Cardiac septum (tissue), 1 donor: ENCODE results near the gene BCAT1. TPM values are rescaled to one million over a fixed set of nuclear protein-coding genes. Genes with fewer than 3 reads are reported as not detected.
"Not testable (repeated sequence)": the region's sequence is repeated elsewhere in the genome, so short reads cannot be mapped to it uniquely, and the experiment has no call there.

Experiments
- DNase-seq: peaks from one replicate; pipeline ENCODE4 v3.0.0-alpha.2; 2020; ENCODE audit warnings: low spot score
- intact Hi-C: fragments of 100-400 bp; cut with DNase I; formaldehyde crosslinking; loops from one replicate; pipeline ENCODE4 v1.14.0; 2022
- total RNA-seq: library from RNA; stranded (reverse); fragmentation: NEBNext Ultra II Directional; extraction: Animal tissue kit (Norgen Biotek cat#: 25700); gene quantifications from one replicate; pipeline ENCODE4 v1.2.1, GENCODE V29; 2021
- donor health status: DM: no; HTN: no; CAD: no.

The BCAT1 gene
- total RNA-seq, 1 donor from 2014 or later, result 3.5 TPM

DNA sequence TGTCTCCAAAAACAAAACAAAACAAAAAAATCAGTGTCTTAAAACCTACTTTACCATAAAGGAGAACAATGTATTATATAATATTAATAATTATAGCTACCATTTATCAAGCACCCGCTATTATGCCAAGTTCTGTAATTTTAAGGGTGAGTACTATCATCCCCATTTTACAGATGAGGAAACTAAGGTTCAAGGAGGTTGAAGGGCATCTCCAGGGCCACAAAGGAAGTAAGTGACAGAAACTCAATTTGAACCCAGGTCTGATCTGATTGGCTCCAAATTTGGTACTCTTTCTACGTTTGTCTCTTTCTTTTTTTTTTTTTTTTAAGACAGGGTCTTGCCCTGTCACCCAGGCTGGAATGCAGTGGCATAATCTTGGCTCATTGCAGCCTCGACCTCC, 115.4 kb downstream of the BCAT1 start:
- DNase-seq, result no peak
- intact Hi-C loops, result no loop called here

DNA sequence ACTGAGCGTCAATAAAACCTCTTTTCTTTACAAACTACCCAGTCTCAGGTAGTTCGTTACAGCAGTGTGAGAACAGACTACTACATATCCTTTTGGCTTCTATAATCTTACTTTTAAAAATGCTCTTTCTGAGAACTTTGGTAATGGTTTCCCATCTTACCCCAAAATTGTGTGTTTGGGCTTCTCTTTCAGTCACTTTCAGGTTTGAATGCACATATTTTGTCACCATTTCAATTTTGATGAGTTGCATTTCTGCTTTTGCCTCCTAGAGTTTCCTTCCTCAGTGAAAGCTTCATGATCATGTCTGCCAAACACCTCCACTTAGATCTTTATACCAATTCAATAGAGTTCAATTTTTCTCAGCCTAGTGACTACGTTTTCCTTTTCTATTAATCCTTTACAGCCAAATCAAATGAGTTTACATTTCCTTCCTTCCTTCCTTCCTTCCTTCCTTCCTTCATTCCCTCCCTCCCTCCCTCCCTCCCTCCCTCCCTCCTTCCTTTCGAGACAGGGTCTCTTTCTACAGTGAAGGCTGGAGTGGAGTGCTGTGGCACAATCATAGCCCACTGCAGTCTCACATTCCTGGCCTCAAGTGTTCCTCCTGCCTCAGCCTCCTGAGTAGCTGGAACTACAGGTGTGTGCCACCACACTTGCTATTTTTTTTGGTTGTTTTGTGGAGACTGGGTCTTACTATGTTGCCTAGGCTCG, 124.9 kb downstream of the BCAT1 start:
- intact Hi-C loops, result no loop called here
- no peak for DNase-seq

DNA sequence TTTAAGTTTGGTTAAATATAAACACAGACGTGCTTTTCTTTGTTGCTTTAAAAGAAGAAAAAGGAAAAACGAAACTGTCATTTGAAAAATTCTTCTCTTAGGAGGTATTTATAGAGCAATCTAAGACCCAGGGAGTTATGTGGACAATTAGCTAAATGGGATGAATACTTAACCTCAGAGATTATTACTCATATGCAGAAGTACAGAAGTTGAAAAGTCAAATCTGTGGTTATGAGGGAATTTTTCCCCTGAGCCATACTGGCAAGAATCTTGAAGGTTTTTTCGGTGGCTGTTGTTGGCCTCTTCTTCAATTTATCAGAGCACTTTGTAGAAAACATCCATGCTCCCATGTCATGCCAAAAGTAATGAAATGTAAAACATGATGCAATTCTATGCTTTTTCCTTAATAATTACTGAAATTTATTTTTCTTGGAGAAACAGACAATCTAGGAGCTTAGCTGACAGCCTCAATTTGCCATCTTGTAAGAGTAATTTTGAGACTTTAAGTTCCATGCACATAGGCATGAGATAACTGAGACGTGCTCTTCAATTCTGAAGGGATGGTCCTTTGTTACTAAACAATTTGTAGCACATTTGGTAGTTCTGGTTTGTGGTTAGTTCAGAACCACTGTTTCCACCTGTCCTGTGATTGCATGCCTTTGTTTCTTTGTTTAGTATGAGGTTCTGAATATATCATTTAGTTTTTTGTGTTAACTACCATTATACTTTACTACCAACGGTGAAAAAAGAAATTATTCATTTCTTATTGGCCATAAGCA, 126.6 kb downstream of the BCAT1 start:
- intact Hi-C loops, result no loop called here
- DNase-seq, result no peak

DNA sequence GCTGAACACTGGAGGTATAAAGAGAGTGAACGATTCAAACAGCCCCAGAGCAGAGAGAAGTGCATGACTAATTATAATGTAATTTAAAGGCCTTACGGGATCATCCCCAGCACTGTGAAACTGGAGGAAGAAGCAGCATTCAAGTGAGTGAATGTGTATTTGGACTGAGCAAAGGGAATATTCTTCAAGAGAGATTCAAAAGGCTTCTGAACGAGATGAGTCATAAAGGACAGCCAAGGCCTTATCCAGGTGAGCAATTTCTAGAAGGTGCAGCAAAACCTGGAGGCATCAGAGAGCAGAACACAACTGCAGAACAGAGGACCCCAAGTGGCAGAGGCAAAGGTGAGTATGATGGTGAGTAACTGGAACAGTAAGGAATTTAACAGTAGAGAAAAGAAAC, 127.2 kb downstream of the BCAT1 start:
- intact Hi-C loops, result no loop called here
- DNase-seq, result no peak

DNA sequence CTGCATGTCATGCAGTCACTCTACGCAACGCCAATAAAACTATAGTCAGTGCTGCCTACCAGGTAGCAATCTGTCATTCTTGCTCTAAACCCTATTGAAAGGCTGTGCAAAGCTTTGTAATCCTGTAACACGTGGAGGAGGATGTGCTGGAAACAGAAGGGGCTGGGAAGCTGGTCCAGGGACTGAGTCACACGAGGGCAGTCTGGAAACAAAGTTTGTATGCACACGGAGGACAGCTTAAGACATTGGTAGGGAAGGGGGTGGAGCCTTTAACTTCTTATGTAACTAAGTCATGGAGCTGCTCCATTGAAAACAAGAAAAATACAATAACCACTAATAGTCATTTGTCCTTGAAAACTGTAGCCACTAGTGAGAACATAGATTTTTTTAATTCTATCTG, 128.0 kb downstream of the BCAT1 start:
- DNase-seq, result no peak
- intact Hi-C loops, result no loop called here

DNA sequence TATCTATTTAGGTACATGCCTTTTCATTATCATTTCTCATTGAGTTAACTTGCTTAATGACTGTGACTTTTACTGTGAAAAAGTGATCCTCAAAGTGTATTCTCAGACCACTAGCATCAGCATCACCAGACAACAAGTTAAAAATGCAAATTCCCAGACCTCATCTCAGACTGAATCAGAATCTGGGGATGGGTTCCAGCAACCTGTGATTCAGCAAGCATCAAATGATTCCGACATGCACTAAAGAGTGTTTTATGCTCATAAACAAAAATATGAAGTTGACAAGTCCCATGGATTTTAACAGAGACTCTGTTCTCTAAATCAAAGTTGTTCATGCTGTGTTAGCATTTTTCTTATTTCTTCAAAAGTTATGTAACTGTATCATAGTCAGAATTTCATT, 130.6 kb downstream of the BCAT1 start:
- intact Hi-C loops, result no loop called here
- no peak for DNase-seq

DNA sequence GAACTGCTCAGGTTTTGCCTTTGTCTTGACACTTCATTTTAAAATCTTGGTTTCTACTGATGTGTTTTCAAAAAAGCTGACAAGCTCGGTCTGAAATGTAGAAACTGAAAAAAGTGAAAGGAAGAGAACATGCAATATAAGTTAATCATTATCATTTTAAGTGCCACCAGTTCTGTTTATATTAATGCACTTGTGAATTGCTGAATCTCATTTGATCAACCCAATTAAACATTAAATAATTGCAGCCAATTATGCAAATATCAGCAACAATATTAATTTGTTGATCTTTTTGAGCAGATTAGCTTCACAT, 133.8 kb downstream of the BCAT1 start:
- intact Hi-C loops, result no loop called here
- DNase-seq, result no peak

DNA sequence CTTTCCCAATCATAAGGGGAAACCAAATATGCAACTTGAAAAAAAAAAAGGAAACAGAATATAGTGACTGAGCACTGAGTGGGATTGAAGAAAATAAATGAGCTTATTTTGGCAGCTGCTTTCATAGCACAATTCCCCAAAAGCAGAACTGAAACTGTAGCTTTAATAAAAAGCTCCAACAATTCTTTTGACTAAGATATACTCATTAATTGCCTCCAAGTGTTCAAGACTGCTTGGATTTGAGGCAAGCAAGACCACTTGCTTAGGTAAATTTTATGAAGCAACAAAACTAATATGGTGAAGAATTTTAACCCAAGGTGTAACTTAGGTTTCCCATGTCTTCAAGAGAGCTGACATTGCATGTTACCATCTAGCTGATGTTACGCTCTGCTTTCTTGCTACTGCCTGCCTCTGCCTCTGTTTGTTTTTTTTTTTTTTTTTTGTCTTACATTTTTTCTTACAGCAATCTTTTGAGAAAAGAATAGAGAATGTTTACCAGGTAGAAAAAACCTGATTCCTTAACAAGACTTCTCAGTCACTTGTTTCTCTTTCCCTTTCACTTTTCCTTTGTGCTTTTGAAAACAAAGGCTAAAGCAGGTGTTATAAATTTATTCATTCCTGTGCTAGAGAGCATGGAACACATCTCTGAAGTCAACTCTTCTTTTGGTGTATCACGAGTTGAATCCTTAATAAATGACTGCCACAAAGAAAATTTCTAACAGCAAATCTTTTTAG, 134.4 kb downstream of the BCAT1 start:
- intact Hi-C loops, result no loop called here

DNA sequence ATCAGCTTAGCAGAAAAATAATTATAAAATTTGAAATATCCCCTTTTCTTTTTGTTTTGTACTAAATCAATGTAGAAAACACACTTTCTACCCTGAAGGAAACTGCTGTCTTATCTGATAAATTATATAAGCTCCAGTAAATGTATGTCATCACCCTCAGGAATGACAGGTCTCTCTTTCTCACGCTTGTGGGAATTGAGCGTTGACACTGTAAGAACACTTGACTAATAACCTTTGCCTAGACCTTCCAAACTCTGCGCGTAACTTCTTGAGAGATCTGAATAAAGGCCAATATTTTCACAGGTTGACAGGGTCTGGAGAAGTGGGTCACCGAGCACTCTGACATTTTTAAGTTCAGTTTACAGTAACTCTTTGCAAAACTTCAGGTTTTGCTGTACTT, 138.5 kb downstream of the BCAT1 start:
- intact Hi-C loops, result no loop called here
- DNase-seq, result no peak

More for the DNA sequence above, 134.4 kb downstream of the BCAT1 start:
- DNase-seq, result no peak

DNA sequence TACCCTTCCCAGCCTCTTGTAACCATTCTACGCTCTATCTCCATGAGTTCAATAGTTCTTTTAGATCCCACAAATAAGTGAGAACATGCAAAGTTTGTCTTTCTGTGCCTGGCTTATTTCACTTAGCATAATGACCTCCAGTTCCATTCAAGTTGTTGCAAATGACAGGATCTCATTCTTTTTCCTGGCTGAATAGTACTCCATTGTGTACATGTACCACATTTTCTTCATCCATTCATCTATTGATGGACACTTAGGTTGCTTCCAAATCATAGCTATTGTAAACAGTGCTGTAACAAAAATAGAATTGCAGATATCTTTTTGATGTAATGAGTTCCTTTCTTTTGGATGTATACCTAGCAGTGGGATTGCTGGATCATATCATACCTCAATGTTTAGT, 139.6 kb downstream of the BCAT1 start:
- intact Hi-C loops, DNase-seq: not testable (repeated sequence)

DNA sequence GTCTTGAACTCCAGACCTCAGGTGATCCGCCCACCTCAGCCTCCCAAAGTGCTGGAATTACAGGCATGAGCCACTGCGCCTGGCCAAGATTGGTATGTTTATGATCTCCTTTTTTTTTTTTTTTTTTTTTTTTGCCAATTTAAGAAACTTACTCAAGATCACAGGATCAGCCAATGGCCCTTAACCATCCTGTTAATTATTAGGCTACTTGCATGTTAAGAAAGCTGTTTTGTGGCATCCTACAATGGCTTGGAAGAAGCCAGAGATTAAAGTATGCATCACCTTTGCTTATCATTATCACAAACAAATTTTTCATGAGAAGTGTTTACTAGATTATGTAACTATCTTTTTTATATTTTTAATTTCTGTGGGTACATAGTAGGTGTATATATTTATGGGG, 140.2 kb downstream of the BCAT1 start:
- DNase-seq, result no peak
- intact Hi-C loops, result no loop called here

DNA sequence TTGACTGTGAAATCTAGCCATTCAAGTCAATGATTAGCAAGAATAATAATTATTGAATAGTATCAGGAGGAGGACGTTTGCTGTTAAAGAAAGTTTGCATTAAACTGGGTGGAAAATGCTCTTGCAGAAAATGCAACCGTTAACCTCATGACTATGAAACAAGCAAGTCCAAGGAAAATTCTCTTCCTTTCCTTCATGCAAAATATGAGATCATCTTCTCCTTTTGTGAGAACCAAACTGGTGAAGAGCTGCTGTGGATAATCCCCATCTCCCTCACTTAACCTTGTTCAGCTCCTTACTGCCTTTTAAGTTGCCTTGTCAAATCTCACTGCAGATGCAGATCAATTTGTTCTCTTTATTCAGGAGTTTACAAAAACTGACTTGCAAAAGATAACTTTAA, 142.5 kb downstream of the BCAT1 start:
- intact Hi-C loops, result no loop called here
- DNase-seq, result no peak

DNA sequence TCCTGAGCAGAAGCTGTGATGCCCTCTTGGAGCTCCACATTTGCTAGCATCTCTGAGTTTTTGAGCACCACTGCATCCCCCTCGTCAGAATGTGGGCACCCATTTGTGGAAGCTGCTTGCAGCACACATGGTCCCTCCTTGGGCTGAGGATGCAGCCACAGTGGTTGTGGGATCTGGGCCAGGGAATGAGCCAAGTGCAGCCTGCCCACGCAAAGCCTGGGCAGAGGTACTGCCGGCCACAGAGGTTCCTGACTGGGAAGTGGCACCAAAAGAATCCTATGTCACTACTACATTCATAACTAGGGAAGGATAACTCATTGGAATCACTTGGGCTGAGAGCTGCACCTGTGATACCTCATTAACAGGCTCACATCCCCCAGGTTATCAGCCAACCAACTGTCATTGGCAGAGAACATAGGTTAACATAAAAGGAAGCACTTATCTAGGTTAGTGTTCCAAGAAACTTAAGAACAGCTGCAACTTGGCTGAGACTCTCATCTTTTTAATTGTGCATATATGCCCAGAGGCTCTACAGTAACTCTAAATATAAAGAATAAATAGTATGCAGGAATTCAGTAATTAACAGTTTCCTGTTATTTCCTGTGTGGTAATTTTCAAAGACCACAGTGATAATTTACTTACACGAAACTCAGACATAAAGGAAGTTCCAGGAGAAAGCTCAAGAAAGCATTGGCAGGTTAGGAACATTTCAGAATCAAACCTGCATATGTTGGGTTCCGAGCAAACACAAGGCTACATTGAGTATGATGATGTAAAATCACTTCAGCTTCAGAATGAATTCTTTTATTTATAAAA, 145.3 kb downstream of the BCAT1 start:
- intact Hi-C loops, result no loop called here
- no peak for DNase-seq

DNA sequence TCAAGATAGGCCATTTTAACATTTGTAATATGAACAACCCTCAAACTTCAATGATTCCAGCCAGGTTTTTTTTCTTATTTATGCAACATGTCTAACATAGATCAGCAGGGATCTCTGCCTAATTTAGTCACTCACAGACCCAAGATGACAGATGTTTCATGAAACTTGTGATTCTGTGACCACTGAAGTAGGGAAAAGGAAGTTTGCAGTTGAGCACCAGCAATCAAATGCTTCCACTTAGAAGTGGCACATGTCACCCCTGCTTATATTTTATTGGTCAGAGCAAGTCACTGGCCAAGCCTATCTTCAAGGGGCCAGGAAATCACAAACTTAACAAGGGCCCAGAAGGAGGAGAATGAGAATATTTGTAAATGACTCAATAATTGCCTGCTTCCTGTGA, 150.6 kb downstream of the BCAT1 start:
- DNase-seq, result no peak
- intact Hi-C loops, result no loop called here

DNA sequence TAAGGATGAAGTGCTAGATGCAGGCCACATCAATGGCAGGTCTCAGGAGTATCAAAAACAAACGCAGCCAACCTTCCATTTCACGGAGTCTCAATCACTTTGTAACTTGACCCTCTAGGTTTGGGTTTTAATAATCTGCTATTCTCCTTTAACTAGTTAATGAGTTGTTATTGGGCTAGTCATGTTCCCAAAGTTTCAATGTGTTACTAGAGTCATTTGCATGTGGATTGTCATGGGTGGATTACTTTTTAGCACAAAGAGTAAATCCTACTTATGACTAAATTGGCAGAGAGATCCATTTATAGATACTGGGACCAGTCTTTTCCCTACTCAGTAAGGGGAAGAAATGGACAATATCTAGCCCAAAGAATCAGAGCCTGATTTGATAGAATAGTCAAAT, 151.0 kb downstream of the BCAT1 start:
- intact Hi-C loops, result no loop called here

DNA sequence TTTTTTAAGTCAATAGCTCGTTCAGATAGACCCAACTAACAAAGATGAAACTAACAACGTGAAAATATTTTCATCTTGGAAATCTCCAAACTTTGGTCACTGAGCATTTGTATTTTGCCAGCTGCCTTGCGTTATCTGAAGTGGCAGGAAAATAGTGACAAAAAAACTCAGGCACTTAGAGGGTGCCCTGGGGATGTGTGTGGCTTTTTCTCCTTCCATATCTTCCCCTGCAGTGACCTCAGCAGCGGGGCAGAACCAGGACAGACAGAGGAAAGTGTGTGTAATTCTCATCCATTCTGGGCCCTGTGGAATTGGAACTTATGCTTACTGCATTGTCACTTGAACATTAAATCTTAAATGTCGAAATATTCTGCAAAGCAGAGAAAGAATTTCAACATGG, 152.0 kb downstream of the BCAT1 start:
- DNase-seq, result no peak
- intact Hi-C loops, result no loop called here

More for the DNA sequence above, 151.0 kb downstream of the BCAT1 start:
- no peak for DNase-seq

DNA sequence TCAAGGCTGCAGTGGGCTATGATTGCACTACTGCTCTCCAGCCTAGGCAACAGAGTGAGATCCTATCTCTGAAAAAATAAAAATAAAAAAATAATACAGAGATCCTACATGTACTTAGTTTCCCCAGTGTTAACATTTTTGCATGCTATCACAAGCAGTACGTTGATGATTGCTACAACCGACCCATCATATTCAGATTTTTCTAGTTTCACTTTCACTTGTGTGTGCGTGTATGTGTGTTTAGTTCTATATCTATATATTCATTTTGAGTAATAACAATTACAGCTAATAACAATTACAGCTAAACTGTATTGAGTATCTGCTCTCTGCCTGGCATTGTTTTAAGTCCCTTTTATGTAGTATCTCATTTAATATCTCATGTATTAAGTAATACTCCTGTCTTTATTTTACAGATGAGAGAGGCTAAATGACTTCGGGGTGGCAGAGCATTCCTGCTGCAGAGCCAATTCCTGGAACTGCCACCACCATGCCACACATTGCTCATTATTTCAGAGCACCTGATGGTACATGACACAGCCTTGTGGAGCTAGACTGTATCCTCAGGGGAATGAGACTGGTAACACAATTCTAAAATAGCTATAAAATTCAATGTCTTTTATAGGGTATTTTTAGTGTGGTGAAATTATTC, 153.1 kb downstream of the BCAT1 start:
- intact Hi-C loops, result no loop called here
- DNase-seq, result no peak

DNA sequence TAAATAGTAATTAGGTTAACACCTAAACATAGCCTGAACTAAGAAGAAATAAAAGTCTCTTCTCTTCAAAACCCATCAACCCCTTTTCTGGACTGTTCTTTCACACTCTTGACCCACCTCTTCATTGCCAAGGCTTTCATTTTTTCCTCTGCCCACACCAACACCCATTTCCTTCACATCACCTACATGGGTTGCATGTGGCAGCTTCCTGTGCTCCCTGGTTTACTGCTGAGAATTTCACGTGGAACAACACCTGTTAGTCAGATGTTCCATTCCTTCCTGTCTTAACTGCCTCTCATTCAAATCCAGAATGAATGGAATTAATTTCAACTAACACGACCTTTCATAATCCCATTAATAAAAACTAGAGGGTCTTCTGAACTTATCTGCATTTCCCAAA, 157.3 kb downstream of the BCAT1 start:
- intact Hi-C loops, result no loop called here
- no peak for DNase-seq

DNA sequence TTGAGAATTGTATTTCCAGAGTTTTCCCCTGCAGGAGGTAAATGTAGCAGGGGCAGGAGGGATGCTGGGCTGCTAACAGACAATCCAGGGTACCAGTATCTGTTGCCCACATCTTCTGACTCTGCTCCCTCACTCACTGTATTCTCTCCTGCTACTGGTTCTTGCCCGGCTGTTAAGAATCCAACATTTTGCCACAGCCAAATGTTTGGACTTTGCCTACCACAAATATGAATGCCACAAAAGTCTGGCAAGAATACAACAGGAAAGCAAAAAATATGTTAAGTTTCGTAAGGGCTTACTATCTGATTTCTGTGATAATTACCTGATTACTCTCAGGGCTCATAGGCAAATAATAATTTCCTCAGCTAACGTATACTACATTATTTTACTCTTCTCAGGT, 160.0 kb downstream of the BCAT1 start:
- no peak for DNase-seq
- intact Hi-C loops, result no loop called here
